GM21447 (cell line): ENCODE results near the gene AQP1.

Experiments
- ATAC-seq: cut with Tn5 transposase; IDR thresholded peaks from one replicate; pipeline ENCODE4 v1.9.1; 2021; ENCODE audit not compliant: unreplicated experiment

The AQP1 gene

GRCh38 chr7:30933124-30933974 lies 21.7 kb downstream of the AQP1 start:
- no peak for ATAC-seq

DNA sequence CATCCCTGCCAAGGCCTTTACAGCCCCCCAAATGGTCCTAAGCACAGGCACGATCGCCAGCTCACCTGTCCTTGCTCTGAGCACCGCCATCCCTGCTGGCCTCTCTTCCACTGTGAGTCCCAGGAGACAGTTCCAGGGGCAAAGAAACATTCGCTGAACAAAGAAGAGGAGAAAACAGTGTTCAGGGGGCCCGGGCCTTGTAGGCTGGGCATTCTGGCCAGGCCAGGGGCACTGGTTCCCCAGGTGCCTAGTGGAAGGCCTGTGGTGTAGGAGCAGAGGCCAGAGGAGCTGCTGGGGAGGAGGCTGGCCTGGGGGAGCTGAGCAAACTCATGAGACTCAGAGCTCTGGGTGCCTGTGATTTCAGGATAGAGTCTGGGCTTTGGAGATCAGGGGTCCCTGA lies 22.6 kb downstream of the AQP1 start:
- ATAC-seq = no peak

GRCh38 chr7:30934732-30935568 lies 23.3 kb downstream of the AQP1 start:
- no peak for ATAC-seq

- no peak for ATAC-seq
These were observed 23.9 kb downstream of the AQP1 start for GRCh38 chr7:30935569-30935877.

- ATAC-seq = no peak
These were observed 25.1 kb downstream of the AQP1 start for GRCh38 chr7:30936650-30937245.

DNA sequence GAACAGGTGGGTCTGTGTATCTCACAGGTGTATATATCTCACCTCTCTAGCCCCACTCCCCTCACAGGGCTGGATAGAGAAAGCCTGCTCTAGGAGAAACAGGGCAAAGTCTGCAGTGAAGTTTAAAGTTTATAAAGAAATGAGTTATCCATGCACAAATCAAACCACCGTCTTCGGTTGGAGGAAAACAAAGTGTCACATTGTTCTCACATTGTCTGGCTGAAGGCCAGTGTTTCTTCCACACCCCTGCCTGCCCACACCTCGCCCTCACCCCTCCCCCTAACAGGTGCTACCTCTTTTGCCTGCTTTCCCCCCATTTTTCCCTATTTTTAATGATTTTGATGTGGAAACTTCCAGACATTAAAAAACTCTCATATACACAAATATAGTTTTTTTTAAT lies 25.8 kb downstream of the AQP1 start:
- ATAC-seq = no peak

DNA sequence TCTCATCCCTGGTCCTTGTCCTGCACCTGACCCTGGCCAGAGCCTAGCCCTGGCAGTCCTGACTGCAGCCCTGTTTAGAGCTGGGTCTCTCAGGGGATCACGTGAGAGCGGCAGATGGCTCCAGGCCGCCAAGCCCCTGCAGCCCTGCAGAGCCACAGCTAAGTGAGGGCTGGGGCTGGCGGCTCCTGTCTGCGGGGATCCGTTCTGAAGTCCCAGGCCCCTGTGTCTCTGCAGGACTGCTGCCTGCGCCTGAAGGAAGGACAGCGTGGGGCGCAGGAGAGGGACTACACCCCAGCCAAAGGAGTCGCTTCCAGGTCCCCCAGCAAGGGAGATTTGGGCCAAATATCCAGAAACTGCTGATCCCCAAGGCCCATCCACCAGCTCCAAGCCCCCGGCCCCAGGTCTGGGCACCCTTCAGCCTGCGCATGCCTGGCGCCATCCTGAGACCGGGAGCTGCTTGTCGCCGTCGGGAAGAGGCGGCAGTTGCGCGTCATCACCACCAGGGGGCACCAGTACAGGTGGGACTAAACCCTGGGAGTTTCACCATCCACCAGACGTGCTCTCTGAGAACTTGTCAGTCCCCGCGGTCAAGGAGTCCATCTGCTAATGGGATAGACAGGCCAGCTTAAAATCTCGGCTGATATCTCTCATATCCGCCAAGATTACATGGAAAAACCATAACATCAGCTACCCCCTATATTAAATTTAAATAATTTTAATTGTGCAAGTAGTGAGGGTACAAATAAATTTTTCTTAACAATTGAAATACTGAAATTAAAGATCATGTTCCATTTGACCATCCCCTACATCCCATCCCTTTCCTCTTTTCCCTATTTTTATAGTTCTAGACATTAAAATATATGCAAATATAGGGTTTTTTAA lies 27.0 kb downstream of the AQP1 start:
- peak; percentile 90 for ATAC-seq

GRCh38 chr7:30941582-30942323 lies 30.1 kb downstream of the AQP1 start:
- ATAC-seq = no peak

GRCh38 chr7:30950197-30950596 lies 38.5 kb downstream of the AQP1 start:
- no peak for ATAC-seq

DNA sequence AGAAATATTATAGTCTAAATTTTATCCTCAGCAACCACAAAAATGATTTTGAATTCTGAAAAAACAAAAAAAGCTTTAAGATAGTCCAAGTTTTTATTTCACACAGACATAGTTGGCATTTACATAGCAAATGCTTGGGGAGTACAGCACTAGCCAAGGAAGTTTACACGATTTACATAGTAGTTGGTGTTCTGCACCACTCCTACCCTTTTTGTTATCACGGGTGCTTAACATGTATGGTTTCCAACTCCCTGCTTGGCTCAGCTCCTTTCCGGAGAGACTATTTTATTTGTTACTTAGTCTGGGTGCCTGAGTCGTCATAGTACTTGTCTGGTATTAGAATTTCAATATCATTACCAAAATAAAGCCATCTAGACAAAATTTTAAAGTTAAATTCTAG lies 43.3 kb downstream of the AQP1 start:
- ATAC-seq = no peak

DNA sequence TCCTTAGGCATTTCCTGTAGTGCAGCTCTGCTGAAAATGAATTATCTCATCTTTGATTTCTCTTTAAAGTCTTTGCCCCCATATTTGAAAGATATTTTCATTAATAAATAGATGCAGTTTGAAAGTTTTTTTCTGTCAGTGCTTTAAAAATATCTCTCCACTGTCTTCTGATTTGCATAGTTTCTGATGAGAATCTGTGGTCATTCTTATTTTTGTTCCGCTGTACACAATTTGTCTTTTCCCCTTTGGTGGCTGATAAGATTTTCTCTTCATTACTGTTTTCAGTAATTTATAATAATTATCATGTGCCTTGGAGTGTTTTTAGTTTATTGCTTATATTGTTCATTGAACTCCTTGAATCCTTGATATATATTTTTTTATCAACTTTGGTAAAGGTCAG lies 45.1 kb downstream of the AQP1 start:
- ATAC-seq = no peak

- ATAC-seq = no peak
These were observed 52.2 kb downstream of the AQP1 start, which contains the start of gene GHRHR for GRCh38 chr7:30963842-30964241. TSS of gene GHRHR (plus strand) at chr7:30963953. CDS start at chr7:30964069, 116 bp downstream.

DNA sequence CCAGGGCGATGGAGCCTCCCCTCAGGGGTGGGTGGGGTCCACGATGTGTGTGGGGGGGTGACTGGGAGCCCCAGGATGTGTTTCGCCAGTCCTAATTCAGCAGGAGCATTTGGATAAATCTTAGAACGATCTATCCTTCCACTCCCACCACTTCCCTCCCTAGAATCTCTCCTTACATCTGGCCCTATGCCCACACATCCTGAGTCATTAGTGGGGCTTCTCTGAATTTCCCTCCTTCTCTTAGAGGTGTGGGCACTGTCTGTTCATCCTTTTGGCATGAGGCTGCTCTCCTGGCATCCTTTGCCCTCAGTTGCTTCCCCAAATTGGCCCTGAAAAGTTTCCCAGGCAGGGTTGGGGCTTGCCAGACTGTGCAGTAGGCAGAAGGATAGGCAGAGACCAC lies 53.7 kb downstream of the AQP1 start:
- ATAC-seq = no peak

GRCh38 chr7:30965883-30966282 lies 54.2 kb downstream of the AQP1 start:
- no peak for ATAC-seq

GRCh38 chr7:30968294-30968693 lies 56.6 kb downstream of the AQP1 start:
- peak; percentile 50 for ATAC-seq

GRCh38 chr7:30968747-30969603 lies 57.3 kb downstream of the AQP1 start:
- ATAC-seq = peak; percentile 16

DNA sequence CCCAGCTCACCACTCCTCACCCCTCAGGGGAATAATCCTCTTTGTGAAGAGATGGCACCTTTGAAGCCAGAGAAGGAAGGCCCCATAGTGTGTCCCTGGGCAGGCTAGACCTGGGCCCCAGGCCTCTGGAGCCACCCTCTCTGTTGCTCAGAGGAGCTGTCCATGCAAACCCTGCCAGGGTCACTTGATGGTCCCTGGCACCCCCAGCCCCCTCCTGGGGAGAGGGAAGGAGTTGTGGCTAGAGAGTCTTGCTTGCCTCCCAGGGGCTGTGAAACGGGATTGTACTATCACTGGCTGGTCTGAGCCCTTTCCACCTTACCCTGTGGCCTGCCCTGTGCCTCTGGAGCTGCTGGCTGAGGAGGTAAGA lies 57.9 kb downstream of the AQP1 start:
- no peak for ATAC-seq

DNA sequence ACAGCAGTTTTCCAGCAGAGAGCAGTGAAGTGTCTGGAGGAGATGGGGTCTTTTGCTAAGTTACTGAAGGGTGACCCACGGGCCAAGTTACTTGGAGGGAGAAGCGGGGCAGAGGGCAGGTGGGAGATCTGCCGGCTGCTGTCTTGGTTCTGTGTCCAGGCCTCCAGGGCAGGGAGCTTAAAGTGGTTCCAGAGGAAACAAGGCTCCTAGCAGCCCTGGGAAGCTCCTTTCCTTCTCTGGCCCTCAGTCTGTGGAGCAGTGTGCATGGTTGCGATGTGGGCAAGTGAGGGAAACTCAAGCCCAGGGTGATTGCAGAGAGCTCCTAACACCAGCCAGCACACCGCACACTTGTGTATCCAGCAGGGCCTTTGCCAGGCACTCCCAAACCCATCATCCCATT lies 58.4 kb downstream of the AQP1 start:
- no peak for ATAC-seq

GRCh38 chr7:30970594-30971094 lies 59.0 kb downstream of the AQP1 start:
- ATAC-seq = no peak
